Endothelial cell of umbilical vein (primary cell): ENCODE measurements around the gene CTIF. TPM values are rescaled to one million over a fixed set of nuclear protein-coding genes. Genes with fewer than 3 reads are reported as not detected.

Experiments used
- BruUV-seq: library from RNA; stranded (reverse); fragments of 400-500 nt; replicated peaks from 2 replicates; lab custom pipeline; 2021; lab: Mats Ljungman, UMichigan
- CTCF ChIA-PET: fragments of 300-600, 350-600 bp; sonication (Branson Sonifier 250); formaldehyde crosslinking; loops from one replicate; lab custom pipeline; 2021; ENCODE audit warnings: antibody characterized with exemption, inconsistent platforms; lab: Charles Lee
- POLR2A ChIA-PET: fragments of 300-600, 350-600 bp; sonication (Branson Sonifier 250); formaldehyde crosslinking; loops from one replicate; lab custom pipeline; 2021; ENCODE audit warnings: antibody characterized with exemption, inconsistent platforms; lab: Charles Lee
- DNase-seq: peaks from one replicate; pipeline ENCODE4 v3.0.0-alpha.2; 2011; ENCODE audit warnings: low read depth, low spot score
- FAIRE-seq: peaks from 2 replicates; lab custom pipeline; 2011; peaks lifted over from hg19 to GRCh38; lab: Jason Lieb, UNC
- H2AFZ ChIP-seq: 2 replicates; pipeline ENCODE4 v1.6.0; 2012; ENCODE audit warnings: low read depth, low read length, control low read depth, inconsistent platforms
- H3K27ac ChIP-seq: 2 replicates; pipeline ENCODE4 v1.5.1; 2011; ENCODE audit warnings: low read depth, mild to moderate bottlenecking, control low read depth, low read length, moderate library complexity; ENCODE audit not compliant: insufficient read depth
- H3K27me3 ChIP-seq, 2 experiments: 2 replicates each; pipeline versions ENCODE4 v1.6.0 to v1.6.1; 2011; ENCODE audit warnings: low read length in 2 of 2, mixed read lengths in 1 of 2; ENCODE audit not compliant: control insufficient read depth in 2 of 2, insufficient read depth in 2 of 2
- H3K36me3 ChIP-seq, 2 experiments: 2 replicates in 1 of 2; 3 replicates in 1 of 2; pipeline ENCODE4 v1.5.1; 2011; ENCODE audit warnings: low read length in 2 of 2, mild to moderate bottlenecking in 1 of 2, moderate library complexity in 1 of 2; ENCODE audit not compliant: control insufficient read depth in 2 of 2, insufficient read depth in 2 of 2; ENCODE audit errors: extremely low read depth in 1 of 2
- H3K4me1 ChIP-seq: 3 replicates; pipeline ENCODE4 v1.5.1; 2011; ENCODE audit warnings: mild to moderate bottlenecking, low read length; ENCODE audit not compliant: control insufficient read depth, insufficient read depth; ENCODE audit errors: extremely low read depth
- H3K4me2 ChIP-seq: 2 replicates; pipeline ENCODE4 v1.6.1; 2011; ENCODE audit warnings: low read length, control low read depth, mixed read lengths; ENCODE audit not compliant: insufficient read depth
- H3K4me3 ChIP-seq, 3 experiments: fragments of 200-600 bp in 1 of 3; sonication (generic), shearing (Covaris generic) in 1 of 3; replicated peaks in 1 of 3; 2 replicates each; pipeline ENCODE4 v1.5.1; 2011 to 2016; ENCODE audit warnings: control low read depth in 3 of 3, low read length in 3 of 3, mild to moderate bottlenecking in 2 of 3, inconsistent platforms in 1 of 3, low read depth in 1 of 3, moderate library complexity in 1 of 3; ENCODE audit not compliant: insufficient read depth in 1 of 3
- H3K79me2 ChIP-seq: 2 replicates; pipeline ENCODE4 v1.6.0; 2012; ENCODE audit warnings: low read length, inconsistent platforms; ENCODE audit not compliant: control insufficient read depth, insufficient read depth
- H3K9ac ChIP-seq: replicated peaks from 2 replicates; pipeline ENCODE3; 2011; ENCODE audit warnings: low read length, control low read depth; ENCODE audit not compliant: insufficient read depth; ENCODE audit errors: extremely low read depth
- H3K9me1 ChIP-seq: replicated peaks from 3 replicates; pipeline ENCODE4 v1.6.0; 2011; ENCODE audit warnings: mild to moderate bottlenecking, low read length; ENCODE audit not compliant: control insufficient read depth, insufficient read depth; ENCODE audit errors: extremely low read depth
- H3K9me3 ChIP-seq: replicated peaks from 2 replicates; pipeline ENCODE4 v1.5.1; 2012; ENCODE audit warnings: low read length, inconsistent platforms; ENCODE audit not compliant: control insufficient read depth, insufficient read depth
- H4K20me1 ChIP-seq: replicated peaks from 2 replicates; pipeline ENCODE3; 2011; ENCODE audit warnings: mild to moderate bottlenecking, low read length; ENCODE audit not compliant: control insufficient read depth, insufficient read depth; ENCODE audit errors: extremely low read depth
- FOS ChIP-seq: IDR thresholded peaks from 2 replicates; pipeline ENCODE4 v1.6.1; 2011; ENCODE audit warnings: mild to moderate bottlenecking, low read length, moderate library complexity, borderline replicate concordance; ENCODE audit not compliant: insufficient read depth
- JUN ChIP-seq: IDR thresholded peaks from 2 replicates; pipeline ENCODE4 v1.6.1; 2011; ENCODE audit warnings: borderline replicate concordance, low read depth; ENCODE audit not compliant: insufficient read length, insufficient read depth
- MYC ChIP-seq: IDR thresholded peaks from one replicate; pipeline ENCODE4 v1.6.1; 2011; ENCODE audit warnings: mild to moderate bottlenecking, low read depth, low read length
- POLR2AphosphoS5 ChIP-seq: IDR thresholded peaks from 2 replicates; pipeline ENCODE4 v1.6.1; 2012; ENCODE audit warnings: low read depth, mild to moderate bottlenecking, control low read depth, low read length, moderate library complexity; ENCODE audit not compliant: insufficient read depth
- dilution Hi-C: fragments of 300-500 bp; cut with MboI; formaldehyde crosslinking; loops from one replicate; pipeline ENCODE4 v1.15.0; 2019; ENCODE audit warnings: low sequenced_read_pairs; ENCODE audit not compliant: extremely low pct_ligation_motif_present
- intact Hi-C: fragments of 100-400 bp; cut with micrococcal nuclease; formaldehyde crosslinking; loops from one replicate; pipeline ENCODE4 v1.10.0; 2022
- polyA plus RNA-seq, 4 experiments: library from polyadenylated mRNA; depleted of rRNA in 3 of 4; stranded (reverse) in 3 of 4; unstranded in 1 of 4; fragments of >200 nt; gene quantifications; 2 replicates each; pipeline versions ENCODE4 v1.2.1 to v1.2.3, GENCODE V29; 2011 to 2012; ENCODE audit warnings: missing spikeins in 1 of 4
- total RNA-seq: library from RNA; stranded (reverse); gene quantifications from 2 replicates; pipeline ENCODE4 v1.2.3, GENCODE V29; 2021

CTIF gene
- total and polyA plus RNA-seq, 2 donors (not counting 3 experiments of a cell fraction or from before 2014, with no cell fraction given): 20.9 to 57.7 TPM

DNA sequence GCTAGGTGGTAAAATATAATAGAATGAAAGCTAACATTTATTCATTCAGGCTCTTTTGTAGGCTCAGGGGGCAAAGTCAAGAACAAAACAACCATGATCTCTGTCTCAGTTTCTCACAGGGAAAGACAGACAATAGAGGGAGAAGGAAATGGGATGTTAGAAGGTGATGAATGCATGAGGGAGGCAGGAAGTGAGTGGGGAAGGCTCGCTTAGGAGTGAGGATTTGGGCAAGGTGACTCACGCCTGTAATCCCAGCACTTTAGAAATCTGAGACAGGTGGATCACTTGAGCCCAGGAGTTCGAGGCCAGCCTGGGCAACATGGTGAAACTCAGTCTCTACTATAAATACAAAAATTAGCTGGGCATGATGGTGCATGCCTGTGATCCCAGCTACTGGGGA, 88.4 kb downstream of the CTIF start:
- Histone ChIP-seq H3K9me3 (no peaks in the 10 kb centered on the region), H3K79me2 (no peaks in the 10 kb centered on the region), H3K27me3 (no peaks in the 10 kb centered on the region), H3K4me1 (peaks cover 16% of the 10 kb centered on the region), H3K4me2 (no peak overlapping the region), H3K27ac (no peak overlapping the region), H4K20me1 (no peaks in the 10 kb centered on the region), H3K4me3 (no peak overlapping the region), H3K9me1 (no peaks in the 10 kb centered on the region), H3K36me3 (peaks cover 0 to 3% of the 10 kb centered on the region in 2 experiments), H3K9ac (no peak overlapping the region), H2AFZ (no peak overlapping the region)
- ChIA-PET CTCF (no interaction called here), POLR2A (no interaction called here)
- DNase-seq (peak; percentile 39), FAIRE-seq (peak; percentile 84)
- no TSS peak for BruUV-seq
- dilution Hi-C loops: no loop called here
- TF ChIP-seq FOS: peak; percentile 29
- no peak for TF ChIP-seq POLR2AphosphoS5
- intact Hi-C loops: loop anchor here (5.0 kb wide), 2 partner anchors 35 to 90 kb away; partner anchors contain the start of gene CTIF

DNA sequence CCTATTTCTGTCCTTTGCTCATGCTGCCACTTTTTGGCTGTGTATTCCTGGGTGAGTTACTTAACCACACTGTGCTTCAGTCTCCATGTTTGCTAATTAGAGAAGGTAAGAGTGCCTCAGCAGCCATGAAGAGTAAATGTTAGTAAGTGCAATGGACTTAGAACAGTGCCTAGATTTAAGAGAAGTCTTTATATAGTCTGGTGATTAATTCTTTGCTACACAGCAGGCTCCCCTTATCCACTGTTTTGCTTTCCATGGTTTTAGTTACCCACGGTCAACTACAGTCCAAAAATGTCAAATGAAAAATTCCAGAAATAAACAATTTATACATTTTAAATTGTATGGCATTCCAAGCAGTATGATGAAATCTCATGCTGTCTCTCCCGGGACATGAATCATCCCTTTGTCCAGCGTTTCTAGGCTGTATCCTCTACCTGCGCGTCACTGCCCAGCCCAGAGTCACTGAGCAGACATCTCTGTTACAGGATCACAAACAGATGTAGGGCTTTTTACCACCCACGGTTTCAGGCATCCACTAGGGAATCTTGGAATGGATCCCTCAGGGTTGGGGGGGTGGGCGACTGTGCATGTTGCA, 91.0 kb downstream of the CTIF start:
- DNase-seq: peak; percentile 49
- Histone ChIP-seq H3K36me3 (peaks cover 0 to 7% of the 10 kb centered on the region in 2 experiments), H3K4me2 (peak overlapping the region; percentile 25), H3K4me3 (no peak overlapping the region), H3K27ac (peak overlapping the region; percentile 66), H2AFZ (no peak overlapping the region), H3K9me1 (no peaks in the 10 kb centered on the region), H3K79me2 (no peaks in the 10 kb centered on the region), H3K9ac (peak overlapping the region; percentile 29), H3K9me3 (no peaks in the 10 kb centered on the region), H4K20me1 (no peaks in the 10 kb centered on the region), H3K4me1 (peaks cover 16% of the 10 kb centered on the region), H3K27me3 (no peaks in the 10 kb centered on the region)
- ChIA-PET POLR2A (no interaction called here), CTCF (interaction anchor here (1.2 to 2.4 kb wide), 4 partner anchors 10 to 154 kb away, joined by 3 to 7 read pairs (median 6); no protein-coding TSS in a partner anchor)
- TF ChIP-seq JUN (peak; percentile 13), MYC (no peak), FOS (peak; percentile 60)
- intact Hi-C loops: loop anchor here (5.0 kb wide), 2 partner anchors 32 to 93 kb away; partner anchors contain the start of gene CTIF
- BruUV-seq: no TSS peak
- dilution Hi-C loops: no loop called here
- FAIRE-seq: peak; percentile 76
